ENCODE results near the gene LSAMP.

GRCh38 chr3:115916866-115917265 is 528.4 kb downstream of the LSAMP start:
- TF ChIP-seq SUZ12 (IDR thresholded peaks at IDR 0.05; ENCODE audit: low read depth, low read length) (no peak), MTA3 (CRISPR knock-in tag; IDR thresholded peaks at IDR 0.05) (no peak)

Measured in HepG2 (cell line).